Astrocyte of the cerebellum (primary cell): ENCODE data around the gene NOL9.

Experiments
- DNase-seq: peaks from one replicate; pipeline ENCODE4 v3.0.0-alpha.2; 2011; ENCODE audit warnings: low read depth
- H3K4me3 ChIP-seq: 2 replicates; pipeline ENCODE4 v1.5.1; 2011; ENCODE audit warnings: mild to moderate bottlenecking, low read depth, low read length, moderate library complexity
- in situ Hi-C: cut with HindIII; loops from 2 replicates; pipeline ENCODE4 v1.10.0; 2017; ENCODE audit warnings: low sequenced_read_pairs
- TF ChIP-seq, protein P1 (sequence below): IDR thresholded peaks from 2 replicates; pipeline ENCODE4 v1.5.1; 2012; ENCODE audit warnings: low read length, low read depth, moderate library complexity, mild to moderate bottlenecking; ENCODE audit errors: missing control alignments

Gene NOL9

DNA sequence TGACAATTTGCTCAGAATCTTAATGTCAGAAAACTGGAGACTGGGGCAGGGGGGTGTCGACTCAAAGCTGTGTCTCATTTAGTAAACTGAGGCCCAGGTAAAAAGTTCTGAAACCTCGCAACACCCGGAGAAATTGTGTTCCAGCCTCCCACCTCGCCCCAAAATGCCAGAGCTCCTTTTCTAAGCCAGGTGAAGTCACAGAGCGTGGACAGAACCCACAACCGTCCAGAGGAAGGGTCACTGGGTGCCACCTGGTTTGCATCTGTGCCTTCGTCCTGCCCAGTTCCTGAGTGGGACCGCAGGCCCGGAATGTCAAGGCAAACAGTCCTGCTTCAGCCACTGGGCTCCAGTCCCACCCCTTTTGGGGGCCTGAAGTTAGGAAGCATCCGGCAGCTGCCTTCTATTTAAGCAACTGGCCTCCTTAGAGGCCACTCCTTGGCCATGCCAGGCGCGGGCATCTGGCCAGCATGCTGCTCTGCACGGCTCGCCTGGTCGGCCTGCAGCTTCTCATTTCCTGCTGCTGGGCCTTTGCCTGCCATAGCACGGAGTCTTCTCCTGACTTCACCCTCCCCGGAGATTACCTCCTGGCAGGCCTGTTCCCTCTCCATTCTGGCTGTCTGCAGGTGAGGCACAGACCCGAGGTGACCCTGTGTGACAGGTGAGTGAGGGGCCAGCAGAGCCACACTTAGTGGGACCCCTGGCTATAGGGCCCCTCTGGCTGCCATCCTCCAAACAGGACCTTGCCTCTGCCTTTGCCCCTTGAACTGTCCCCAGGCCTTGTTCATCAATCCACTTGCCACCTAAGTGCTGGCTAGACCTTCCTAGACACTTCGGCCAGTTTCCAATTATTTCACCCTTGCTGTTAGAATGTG lies 830 bp upstream of the NOL9 start, which contains the start of gene TAS1R1:
Gene TAS1R1, plus strand, starts transcription at position 401 of the 872 bp plus-strand sequence. Its CDS starts 67 bp downstream, at position 468.
- in situ Hi-C loops = no loop called here
- TF ChIP-seq, protein P1, sequence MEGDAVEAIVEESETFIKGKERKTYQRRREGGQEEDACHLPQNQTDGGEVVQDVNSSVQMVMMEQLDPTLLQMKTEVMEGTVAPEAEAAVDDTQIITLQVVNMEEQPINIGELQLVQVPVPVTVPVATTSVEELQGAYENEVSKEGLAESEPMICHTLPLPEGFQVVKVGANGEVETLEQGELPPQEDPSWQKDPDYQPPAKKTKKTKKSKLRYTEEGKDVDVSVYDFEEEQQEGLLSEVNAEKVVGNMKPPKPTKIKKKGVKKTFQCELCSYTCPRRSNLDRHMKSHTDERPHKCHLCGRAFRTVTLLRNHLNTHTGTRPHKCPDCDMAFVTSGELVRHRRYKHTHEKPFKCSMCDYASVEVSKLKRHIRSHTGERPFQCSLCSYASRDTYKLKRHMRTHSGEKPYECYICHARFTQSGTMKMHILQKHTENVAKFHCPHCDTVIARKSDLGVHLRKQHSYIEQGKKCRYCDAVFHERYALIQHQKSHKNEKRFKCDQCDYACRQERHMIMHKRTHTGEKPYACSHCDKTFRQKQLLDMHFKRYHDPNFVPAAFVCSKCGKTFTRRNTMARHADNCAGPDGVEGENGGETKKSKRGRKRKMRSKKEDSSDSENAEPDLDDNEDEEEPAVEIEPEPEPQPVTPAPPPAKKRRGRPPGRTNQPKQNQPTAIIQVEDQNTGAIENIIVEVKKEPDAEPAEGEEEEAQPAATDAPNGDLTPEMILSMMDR = no peak
- DNase-seq = no peak
- H3K4me3 ChIP-seq = peak within 1 kb of the TSS; percentile 96

DNA sequence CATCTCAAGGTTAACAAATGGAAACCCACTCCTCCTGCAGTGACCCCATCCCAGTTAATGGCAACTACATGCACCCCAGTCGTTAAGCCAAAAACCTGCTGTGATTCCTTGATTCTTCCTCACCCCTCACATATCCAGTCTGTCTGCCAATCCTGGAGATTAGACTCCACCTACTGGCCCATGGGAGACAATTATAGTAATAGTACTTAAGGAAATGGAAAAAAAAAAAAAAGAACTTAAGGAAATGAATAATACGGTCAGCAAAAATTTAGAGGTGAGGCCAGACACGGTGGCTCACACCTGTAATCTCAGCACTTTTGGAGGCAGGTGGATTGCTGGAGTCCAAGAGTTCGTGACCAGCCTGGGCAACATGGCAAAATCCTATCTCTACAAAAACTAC lies 7.0 kb downstream of the NOL9 start:
- DNase-seq = peak; percentile 4
- no peak overlapping the region for H3K4me3 ChIP-seq
- in situ Hi-C loops = no loop called here
- TF ChIP-seq, protein P1 = peak; percentile 23

DNA sequence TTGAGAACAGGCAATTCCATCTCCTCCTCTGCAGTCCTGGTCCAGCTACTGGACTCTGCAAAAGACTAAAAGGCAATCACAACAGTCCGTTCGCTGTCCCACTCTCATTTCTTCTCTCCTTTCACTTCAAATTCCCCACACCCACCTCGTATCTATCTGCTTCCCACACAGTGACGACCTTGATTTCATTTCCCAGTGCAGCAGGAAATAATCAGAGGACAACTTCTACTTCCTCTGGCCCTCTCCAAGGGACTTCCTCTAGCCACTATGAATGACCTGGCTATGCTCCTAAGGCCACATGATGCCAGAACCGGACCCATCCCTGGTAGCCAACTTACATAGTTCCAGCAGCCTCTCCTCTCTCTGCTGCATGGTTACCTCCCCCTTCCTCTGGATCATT lies 8.0 kb downstream of the NOL9 start:
- DNase-seq = no peak
- no peak overlapping the region for H3K4me3 ChIP-seq
- in situ Hi-C loops = no loop called here
- TF ChIP-seq, protein P1 = no peak

DNA sequence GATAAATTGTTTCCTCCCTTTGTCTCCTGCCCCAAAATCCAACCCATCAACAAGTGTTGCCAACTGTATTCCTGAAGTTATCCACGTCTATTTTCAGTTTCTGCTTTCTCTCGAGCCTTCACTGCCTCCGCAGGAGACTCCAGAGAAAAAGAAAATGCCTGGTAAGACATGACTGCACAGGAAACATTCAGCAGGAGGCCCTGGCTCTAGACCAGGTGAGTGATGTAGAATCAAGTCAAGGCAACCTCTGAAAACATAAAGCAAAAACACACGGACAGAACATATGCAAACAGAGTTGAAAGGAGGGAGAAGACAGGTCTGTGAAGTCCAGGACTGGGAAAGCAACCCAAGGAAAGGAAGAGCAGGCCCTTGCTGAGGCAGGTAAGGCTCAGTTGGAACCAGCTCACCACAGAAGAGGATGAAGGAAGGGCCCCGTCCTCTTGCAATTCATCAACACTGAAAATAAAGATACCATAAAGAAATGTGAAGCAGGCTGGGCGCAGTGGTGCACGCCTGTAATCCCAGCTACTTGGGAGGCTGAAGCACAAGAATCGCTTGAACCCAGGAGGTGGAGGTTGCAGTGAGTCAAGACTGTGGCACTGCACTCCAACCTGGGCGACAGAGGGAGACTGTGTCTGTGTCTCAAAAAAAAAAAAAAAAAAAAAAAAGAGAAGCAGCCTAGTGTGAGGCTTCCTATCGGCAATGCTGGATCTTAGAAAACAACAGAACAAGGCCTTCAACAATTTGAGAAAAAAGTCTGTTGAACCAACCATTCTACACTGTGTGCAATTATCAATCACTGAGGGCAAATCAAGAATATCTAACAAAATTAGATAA lies 8.8 kb downstream of the NOL9 start:
- no peak overlapping the region for H3K4me3 ChIP-seq
- in situ Hi-C loops = no loop called here
- TF ChIP-seq, protein P1 = no peak
- peak; percentile 83 for DNase-seq

DNA sequence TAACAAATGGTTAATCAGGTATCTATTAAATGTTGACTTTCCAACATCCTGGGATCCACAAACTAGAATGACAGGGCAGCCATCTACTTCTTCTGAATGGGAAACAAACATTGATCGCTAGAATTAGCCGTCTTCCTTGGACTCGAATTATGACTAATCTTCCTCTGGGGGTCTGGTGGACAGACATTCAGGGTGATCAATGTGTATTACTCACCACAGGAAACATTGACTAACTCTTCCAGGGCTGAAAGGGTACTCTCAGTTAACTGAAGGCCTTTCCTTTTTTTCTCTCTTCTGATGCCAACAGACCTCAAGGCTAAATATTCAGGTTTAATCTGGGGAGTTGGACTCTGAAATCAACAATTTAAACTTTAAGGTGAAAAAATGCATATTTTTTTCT lies 9.5 kb downstream of the NOL9 start:
- in situ Hi-C loops = no loop called here
- DNase-seq = peak; percentile 50
- H3K4me3 ChIP-seq = no peak overlapping the region
- TF ChIP-seq, protein P1 = no peak

DNA sequence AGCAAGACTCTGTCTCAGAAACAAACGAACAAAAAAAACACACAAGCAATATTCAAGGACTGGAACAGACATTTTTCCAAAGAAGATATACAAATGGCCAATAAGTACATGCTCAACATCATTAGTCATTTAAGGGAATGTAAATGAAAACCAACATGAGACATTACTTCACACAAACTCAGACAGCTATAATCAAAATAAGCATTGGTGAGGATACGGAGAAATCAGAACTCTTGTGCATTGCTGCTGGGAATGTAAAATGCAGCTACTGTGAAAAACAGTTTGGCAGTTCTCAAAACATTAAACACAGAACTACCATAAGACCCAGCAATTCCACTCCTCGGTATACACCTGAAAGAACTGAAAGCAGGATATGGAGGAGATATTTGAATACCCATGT lies 15.4 kb downstream of the NOL9 start:
- H3K4me3 ChIP-seq = no peak overlapping the region
- TF ChIP-seq, protein P1 = no peak
- no peak for DNase-seq
- in situ Hi-C loops = no loop called here
